Caco-2 (cell line): Measurements from ENCODE around the gene ACTR6. TPM values are rescaled to one million over a fixed set of nuclear protein-coding genes. Genes with fewer than 3 reads are reported as not detected.

Experiments
- BruUV-seq: library from RNA; stranded (reverse); fragments of 400-500 nt; replicated peaks from 2 replicates; lab custom pipeline; 2021; lab: Mats Ljungman, UMichigan
- CTCF ChIA-PET: fragments of 300-600 bp; sonication (Branson Sonifier 250); formaldehyde crosslinking; loops from one replicate; lab custom pipeline; 2022; ENCODE audit warnings: antibody characterized with exemption; lab: Charles Lee
- POLR2A ChIA-PET: fragments of 300-600 bp; sonication (Branson Sonifier 250); formaldehyde crosslinking; loops from one replicate; lab custom pipeline; 2022; ENCODE audit warnings: antibody characterized with exemption; lab: Charles Lee
- DNase-seq, 2 experiments: peaks; one replicate each; pipeline versions ENCODE4 v3.0.0 to v3.0.0-alpha.2; 2020 to 2022
- H3K27me3 ChIP-seq: replicated peaks from 2 replicates; pipeline ENCODE4 v1.6.0; 2011; ENCODE audit warnings: low read length; ENCODE audit not compliant: control insufficient read depth, insufficient read depth
- H3K36me3 ChIP-seq: 2 replicates; pipeline ENCODE4 v1.5.1; 2011; ENCODE audit warnings: low read length; ENCODE audit not compliant: control insufficient read depth, insufficient read depth
- H3K4me1 ChIP-seq: fragments of 250-450 bp; sonication (Bioruptor Pico); 2 replicates; pipeline ENCODE4 v1.5.1; 2020; ENCODE audit warnings: mild to moderate bottlenecking
- H3K4me3 ChIP-seq: 2 replicates; pipeline ENCODE4 v1.5.1; 2011; ENCODE audit warnings: low read depth, mild to moderate bottlenecking, control low read depth, low read length
- H3K9me3 ChIP-seq: fragments of 250-450 bp; sonication (Bioruptor Pico); 2 replicates; pipeline ENCODE4 v1.5.1; 2020; ENCODE audit warnings: mild to moderate bottlenecking, moderate library complexity
- H3K27ac Mint-ChIP-seq: one replicate; pipeline ENCODE4 v1.8.0; 2022; ENCODE audit warnings: mixed read lengths; ENCODE audit not compliant: unreplicated experiment
- H3K27me3 Mint-ChIP-seq: one replicate; pipeline ENCODE4 v1.8.0; 2022; ENCODE audit warnings: mixed read lengths; ENCODE audit not compliant: insufficient read depth, unreplicated experiment
- H3K36me3 Mint-ChIP-seq: one replicate; pipeline ENCODE4 v1.8.0; 2022; ENCODE audit warnings: mild to moderate bottlenecking, mixed read lengths; ENCODE audit not compliant: insufficient read depth, unreplicated experiment
- H3K4me1 Mint-ChIP-seq: one replicate; pipeline ENCODE4 v1.8.0; 2022; ENCODE audit warnings: low read depth, mixed read lengths; ENCODE audit not compliant: unreplicated experiment
- H3K4me3 Mint-ChIP-seq: one replicate; pipeline ENCODE4 v1.8.0; 2022; ENCODE audit warnings: mild to moderate bottlenecking, moderate library complexity, mixed read lengths; ENCODE audit not compliant: unreplicated experiment
- H3K9me3 Mint-ChIP-seq: one replicate; pipeline ENCODE4 v1.8.0; 2022; ENCODE audit warnings: mixed read lengths; ENCODE audit not compliant: unreplicated experiment
- intact Hi-C: fragments of 100-400 bp; cut with micrococcal nuclease; formaldehyde crosslinking; loops from one replicate; pipeline ENCODE4 v1.10.0; 2022; ENCODE audit not compliant: unreplicated experiment
- total RNA-seq: library from RNA; stranded (reverse); gene quantifications from 2 replicates; pipeline ENCODE4 v1.2.3, GENCODE V29; 2022
- TF ChIP-seq, protein P1 (sequence below), 2 experiments: fragments of 200-600 bp in 1 of 2; IDR thresholded peaks; 1 replicate in 1 of 2; 2 replicates in 1 of 2; pipeline versions ENCODE4 v1.5.1 to v1.8.0; 2011 to 2022; ENCODE audit warnings: antibody characterized with exemption in 1 of 2, control low read depth in 1 of 2, inconsistent platforms in 1 of 2, low read depth in 1 of 2, low read length in 1 of 2, mild to moderate bottlenecking in 1 of 2, moderate library complexity in 1 of 2; ENCODE audit not compliant: insufficient read depth in 1 of 2, severe bottlenecking in 1 of 2, unreplicated experiment in 1 of 2

ACTR6 gene
- total RNA-seq, 1 experiment from 2014 or later: 26.0 TPM

DNA sequence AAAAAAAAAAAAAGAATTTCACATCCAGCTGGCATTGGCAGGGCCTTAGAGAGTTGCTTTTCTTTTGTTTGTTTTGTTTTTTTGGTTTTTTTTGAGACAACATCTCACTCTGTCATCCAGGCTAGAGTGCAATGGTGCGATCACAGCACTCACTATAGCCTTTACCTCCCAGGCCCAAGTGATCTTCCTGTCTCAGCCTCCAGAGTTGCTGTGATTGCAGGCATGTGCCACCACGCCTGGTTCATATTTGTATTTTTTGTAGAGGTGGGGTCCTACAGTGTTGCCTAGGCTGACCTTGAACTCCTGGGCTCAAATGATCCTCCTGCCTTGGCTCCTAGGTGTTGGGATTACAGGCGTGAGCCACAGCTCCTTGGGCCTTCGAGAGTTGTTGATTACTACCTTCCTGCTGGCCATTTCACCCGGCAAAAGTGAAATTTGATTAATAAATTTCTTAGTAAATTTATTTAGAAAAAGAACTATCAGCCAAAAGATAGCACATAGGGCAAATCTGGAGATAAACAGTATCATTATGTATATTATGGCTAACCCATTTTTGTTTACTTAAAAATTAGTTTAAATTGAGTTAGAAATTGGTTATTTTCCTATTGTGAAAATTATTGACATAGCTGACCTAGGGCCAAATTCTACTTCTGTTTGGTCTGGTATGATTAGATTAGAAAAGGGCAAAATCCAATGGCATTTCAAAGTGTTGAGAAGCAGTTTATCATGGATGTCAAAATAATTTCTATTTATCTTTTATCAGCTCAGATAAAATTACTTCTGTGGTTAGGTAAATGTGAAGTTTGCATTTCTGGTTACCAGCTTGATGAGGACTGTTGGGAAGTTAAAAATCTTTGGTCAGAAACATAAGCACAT is 12.6 kb downstream of the ACTR6 start:
- Mint-ChIP-seq H3K27me3 (no peaks in the 10 kb centered on the region), H3K36me3 (peaks cover 12% of the 10 kb centered on the region), H3K27ac (no peak overlapping the region), H3K4me3 (peak overlapping the region; percentile 43), H3K9me3 (no peaks in the 10 kb centered on the region), H3K4me1 (peaks cover 24% of the 10 kb centered on the region)
- DNase-seq: peak; percentile 36 to 42
- intact Hi-C loops: loop anchor here (1.0 kb wide), 1 partner anchor 16 kb away; no protein-coding TSS in a partner anchor
- TF ChIP-seq, protein P1, sequence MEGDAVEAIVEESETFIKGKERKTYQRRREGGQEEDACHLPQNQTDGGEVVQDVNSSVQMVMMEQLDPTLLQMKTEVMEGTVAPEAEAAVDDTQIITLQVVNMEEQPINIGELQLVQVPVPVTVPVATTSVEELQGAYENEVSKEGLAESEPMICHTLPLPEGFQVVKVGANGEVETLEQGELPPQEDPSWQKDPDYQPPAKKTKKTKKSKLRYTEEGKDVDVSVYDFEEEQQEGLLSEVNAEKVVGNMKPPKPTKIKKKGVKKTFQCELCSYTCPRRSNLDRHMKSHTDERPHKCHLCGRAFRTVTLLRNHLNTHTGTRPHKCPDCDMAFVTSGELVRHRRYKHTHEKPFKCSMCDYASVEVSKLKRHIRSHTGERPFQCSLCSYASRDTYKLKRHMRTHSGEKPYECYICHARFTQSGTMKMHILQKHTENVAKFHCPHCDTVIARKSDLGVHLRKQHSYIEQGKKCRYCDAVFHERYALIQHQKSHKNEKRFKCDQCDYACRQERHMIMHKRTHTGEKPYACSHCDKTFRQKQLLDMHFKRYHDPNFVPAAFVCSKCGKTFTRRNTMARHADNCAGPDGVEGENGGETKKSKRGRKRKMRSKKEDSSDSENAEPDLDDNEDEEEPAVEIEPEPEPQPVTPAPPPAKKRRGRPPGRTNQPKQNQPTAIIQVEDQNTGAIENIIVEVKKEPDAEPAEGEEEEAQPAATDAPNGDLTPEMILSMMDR (IDR thresholded peaks at IDR 0.05; ENCODE audit: insufficient read depth in 1 of 2, low read depth in 1 of 2, low read length in 1 of 2, severe bottlenecking in 1 of 2, unreplicated experiment in 1 of 2): no peak
- Histone ChIP-seq H3K27me3 (no peaks in the 10 kb centered on the region), H3K9me3 (no peaks in the 10 kb centered on the region), H3K4me3 (no peak overlapping the region), H3K4me1 (peaks cover 44% of the 10 kb centered on the region), H3K36me3 (peaks cover 7% of the 10 kb centered on the region; the same call in 1 of the 2 replicates)
- no TSS peak for BruUV-seq
- ChIA-PET POLR2A (interaction anchor here (0.8 to 0.9 kb wide), 2 partner anchors 12 to 54 kb away, joined by 3 to 4 read pairs; partner anchors contain the start of genes ACTR6, DEPDC4 and SCYL2), CTCF (interaction anchor here (0.9 kb wide), 2 partner anchors 13 to 16 kb away, joined by 3 read pairs; partner anchors contain the start of gene ACTR6)

DNA sequence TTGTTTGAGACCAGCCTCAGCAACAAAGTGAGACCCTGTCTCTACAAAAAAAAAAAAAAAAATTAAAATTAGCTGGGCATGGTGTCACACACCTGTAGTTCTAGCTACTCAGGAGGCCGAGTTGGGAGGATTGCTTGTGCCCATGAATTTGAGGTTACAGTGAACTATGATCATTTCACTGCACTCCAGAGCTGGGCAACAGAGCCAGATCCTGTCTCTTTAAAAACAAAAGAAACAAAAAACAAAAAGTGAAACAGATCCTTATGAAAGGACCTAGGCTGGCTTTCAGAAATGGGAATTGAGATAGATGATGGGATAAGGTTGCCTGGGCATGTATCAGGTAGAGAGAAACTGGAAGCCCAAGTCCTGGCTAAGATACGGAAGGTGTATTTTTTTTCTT is 13.9 kb downstream of the ACTR6 start:
- Mint-ChIP-seq H3K4me3 (no peak overlapping the region), H3K4me1 (peaks cover 24% of the 10 kb centered on the region), H3K9me3 (no peaks in the 10 kb centered on the region), H3K36me3 (peaks cover 13% of the 10 kb centered on the region), H3K27ac (peak overlapping the region; percentile 61), H3K27me3 (no peaks in the 10 kb centered on the region)
- Histone ChIP-seq H3K4me1 (peaks cover 53% of the 10 kb centered on the region), H3K9me3 (no peaks in the 10 kb centered on the region), H3K4me3 (no peak overlapping the region), H3K27me3 (no peaks in the 10 kb centered on the region), H3K36me3 (peaks cover 4% of the 10 kb centered on the region; the same call in 1 of the 2 replicates)
- ChIA-PET POLR2A (no interaction called here), CTCF (no interaction called here)
- BruUV-seq: no TSS peak
- intact Hi-C loops: no loop called here
- no peak for DNase-seq
- TF ChIP-seq, protein P1 (IDR thresholded peaks at IDR 0.05; ENCODE audit: insufficient read depth in 1 of 2, low read depth in 1 of 2, low read length in 1 of 2, severe bottlenecking in 1 of 2, unreplicated experiment in 1 of 2): no peak

DNA sequence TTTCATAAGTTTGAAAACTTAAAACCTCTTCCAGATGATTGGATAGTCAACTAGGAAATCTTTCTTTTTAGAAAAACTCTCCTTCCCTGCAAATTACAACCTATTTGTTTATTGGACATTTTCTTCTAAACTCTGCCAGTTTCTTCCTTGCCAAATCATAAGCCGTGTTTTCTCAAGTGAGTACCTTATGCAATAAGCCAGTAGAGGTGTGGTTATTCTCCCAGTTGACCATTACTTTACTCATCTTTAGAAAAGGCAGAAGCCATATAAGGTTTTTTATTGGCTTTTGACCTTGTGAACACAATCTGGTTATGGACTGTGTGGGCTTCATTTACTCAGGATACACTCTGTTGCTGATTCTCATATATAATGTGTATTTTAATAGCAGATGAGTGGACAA is 14.6 kb downstream of the ACTR6 start:
- DNase-seq: no peak
- TF ChIP-seq, protein P1 (IDR thresholded peaks at IDR 0.05; ENCODE audit: insufficient read depth in 1 of 2, low read depth in 1 of 2, low read length in 1 of 2, severe bottlenecking in 1 of 2, unreplicated experiment in 1 of 2): no peak
- CTCF ChIA-PET: no interaction called here
- H3K4me3 Mint-ChIP-seq: peak overlapping the region; percentile 16
- H3K4me1 Mint-ChIP-seq: peaks cover 24% of the 10 kb centered on the region
- H3K36me3 ChIP-seq: peaks cover 4% of the 10 kb centered on the region; the same call in 1 of the 2 replicates
- H3K9me3 Mint-ChIP-seq: no peaks in the 10 kb centered on the region
- intact Hi-C loops: loop anchor here (5.0 kb wide), 1 partner anchor 158 kb away; no protein-coding TSS in a partner anchor
- no TSS peak for BruUV-seq
- POLR2A ChIA-PET: no interaction called here
- H3K4me1 ChIP-seq: peaks cover 60% of the 10 kb centered on the region
- no peaks in the 10 kb centered on the region for H3K9me3 ChIP-seq
- H3K4me3 ChIP-seq: no peak overlapping the region
- H3K27me3 Mint-ChIP-seq: no peaks in the 10 kb centered on the region
- H3K27ac Mint-ChIP-seq: peak overlapping the region; percentile 61
- H3K27me3 ChIP-seq: no peaks in the 10 kb centered on the region
- peaks cover 18% of the 10 kb centered on the region for H3K36me3 Mint-ChIP-seq
